Measurements from ENCODE around the gene UTP4.

UTP4 gene

DNA sequence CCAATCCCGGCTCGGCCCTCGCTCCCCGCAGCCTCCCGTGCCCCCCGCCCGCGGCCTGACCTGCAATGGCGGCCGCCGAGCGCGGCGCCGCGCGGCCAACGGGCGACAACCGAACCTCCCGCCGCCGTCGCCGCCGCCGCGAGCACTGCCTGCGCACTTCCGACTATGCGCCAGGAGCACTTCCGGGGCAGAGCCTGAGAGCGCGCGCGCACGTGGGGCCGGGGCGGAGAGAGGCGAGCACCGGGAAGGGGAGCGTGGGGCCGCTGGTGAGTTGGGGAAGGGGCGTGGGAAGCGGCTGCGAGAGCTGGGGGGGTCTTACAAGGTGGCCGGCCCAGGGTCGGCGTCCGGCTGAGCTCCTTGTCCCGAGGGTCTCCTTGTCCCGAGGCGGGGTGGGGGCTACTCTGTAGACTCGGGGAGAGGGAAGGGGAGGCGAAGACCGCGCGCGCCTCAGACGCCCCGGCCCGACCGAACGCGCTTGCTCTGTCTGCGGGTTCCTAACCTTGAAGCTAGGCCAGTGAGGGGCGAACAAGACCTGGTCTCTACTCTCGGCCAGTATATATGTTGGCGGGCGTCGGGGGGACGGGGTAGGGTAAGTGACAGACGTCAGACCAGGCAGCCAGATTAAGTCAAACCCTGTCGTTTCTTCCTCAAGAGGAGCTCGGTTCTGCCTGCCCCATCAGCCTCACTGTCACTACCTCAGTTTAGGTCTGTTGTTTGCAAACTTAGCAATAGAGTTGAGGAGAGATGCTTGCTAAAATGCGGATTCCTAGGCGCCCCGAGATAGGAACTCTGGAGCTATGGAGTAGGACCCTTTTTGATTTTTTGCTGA is at the start of gene UTP4, which contains the start of gene CHTF8:
TSS of gene UTP4 (plus strand) at position 226 of the 829 bp plus-strand sequence. CDS start 811 bp downstream, outside the sequence.
TSS of gene CHTF8 (minus strand) at position 165 of the 829 bp plus-strand sequence. CDS start 11,130 bp downstream, outside the sequence.
- peak; percentile 11 to 49 for DNase-seq

DNA sequence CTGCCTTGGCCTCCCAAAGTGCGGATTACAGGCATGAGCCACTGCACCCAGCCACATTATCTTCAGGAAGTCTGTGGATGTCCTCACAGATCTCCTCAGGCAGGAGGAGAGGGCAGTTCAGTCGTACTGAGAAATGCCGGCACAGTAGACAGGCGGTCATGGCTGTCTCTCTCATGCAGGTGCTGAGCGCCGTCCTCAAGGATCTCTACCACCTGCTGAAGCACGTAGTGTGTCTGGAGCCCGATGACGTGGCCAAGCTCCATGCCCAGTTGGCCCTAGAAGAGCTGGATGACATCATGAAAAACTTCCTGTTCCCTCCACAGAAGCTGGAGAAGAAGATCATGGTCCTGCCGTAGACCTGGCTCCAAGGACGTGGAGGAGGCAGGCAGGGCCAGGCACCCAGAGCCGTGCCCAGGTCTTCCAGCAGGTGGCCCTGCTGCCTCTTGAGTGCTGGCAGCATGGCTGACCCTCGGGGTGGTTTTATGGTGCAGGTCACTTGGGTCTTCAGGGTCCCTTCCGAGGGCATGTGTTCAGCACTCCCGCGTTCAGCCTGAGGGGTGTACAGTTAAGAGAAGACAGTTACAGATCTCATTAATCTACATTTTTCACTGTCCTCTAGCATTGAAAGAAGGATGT is 49.0 kb upstream of the UTP4 start:
- no peak for DNase-seq

DNA sequence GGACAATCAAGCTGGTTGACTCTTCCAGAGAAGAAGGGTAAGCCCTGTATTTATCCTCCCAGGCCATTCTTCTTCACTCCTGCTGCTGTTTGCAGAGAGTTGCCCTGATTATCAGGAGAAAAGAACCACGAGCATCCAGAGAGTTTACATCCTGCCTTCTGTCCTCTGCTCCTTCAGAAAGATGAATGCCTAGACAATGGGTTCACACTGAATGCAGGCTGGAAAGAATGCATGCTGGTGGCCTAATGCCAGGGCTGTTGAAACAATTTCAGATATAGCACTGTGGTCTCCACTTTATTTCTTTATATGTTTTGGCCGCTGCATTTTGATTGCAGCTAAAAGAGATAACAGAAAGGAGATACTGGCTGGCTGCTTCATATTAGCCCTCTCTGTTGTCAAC is 48.2 kb upstream of the UTP4 start:
- no peak for DNase-seq

DNA sequence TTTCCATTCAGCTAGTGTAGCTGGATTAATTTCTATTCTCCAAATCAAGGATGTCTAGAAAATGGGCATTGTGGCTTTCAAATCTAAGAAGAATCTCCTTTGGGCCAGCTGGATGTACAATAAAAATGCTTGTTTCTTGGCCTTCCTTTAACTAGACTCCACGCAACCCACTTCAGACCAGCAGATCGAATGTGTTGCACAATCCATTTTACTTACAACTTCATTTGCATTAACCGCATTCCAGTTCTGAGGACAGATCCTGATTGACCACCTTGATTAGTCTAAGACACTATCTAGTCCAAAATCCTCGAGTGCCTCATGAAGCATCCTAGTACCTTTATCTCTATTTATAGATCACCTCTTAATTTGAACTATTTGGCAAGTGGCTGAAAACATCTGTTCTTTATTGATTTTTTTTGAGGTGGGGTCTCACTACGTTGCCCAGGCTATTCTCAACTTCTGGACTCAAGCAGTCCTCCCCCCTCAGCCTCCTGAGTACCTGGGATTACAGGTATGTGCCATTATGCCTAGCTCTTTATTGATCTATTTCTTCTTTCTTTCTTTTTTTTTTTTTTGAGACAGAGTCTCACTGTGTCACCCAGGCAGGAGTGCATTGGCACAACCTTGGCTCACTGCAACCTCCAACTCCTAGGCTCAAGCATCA is 47.3 kb upstream of the UTP4 start:
- no peak for DNase-seq

DNA sequence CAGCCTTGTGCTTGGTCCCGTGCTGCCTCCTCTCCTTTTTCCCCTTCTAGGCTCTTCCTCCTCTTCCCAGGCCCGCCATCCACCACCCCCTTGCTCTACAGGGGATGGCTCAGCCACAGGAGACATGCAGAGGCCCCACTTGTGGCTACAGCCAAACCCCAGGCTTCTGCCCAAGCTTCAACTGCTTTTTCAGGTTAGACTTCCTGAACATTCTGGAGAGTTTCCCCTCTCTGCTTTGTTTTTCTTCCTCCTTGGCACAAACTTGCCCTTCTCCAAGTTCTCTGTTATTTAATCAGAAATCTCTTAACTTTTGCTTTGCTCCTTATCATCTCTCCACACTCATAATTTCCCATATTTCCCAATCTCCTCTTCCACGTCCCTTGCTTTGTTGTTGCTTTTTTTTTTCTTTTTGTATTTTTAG is 45.3 kb upstream of the UTP4 start:
- DNase-seq = no peak

DNA sequence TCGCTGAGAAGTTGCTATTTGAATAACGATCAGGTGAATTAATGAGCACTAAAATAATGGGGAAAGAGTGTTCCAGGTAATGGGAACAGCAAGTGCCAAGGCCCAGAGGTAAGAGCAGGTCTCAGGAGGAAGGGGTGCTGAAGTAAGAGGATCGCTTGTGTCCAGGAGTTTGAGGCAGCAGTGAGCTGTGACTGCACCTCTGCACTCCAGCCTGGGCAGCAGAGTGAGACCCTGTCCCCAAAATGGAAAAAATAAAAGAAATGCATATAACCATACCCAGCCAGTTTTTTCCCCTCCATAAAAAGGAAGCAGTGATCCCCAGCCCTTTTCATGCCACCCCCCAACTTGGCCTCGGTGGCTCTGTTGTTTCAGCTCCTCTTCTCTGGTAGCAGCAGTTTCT is 43.8 kb upstream of the UTP4 start:
- DNase-seq = no peak

DNA sequence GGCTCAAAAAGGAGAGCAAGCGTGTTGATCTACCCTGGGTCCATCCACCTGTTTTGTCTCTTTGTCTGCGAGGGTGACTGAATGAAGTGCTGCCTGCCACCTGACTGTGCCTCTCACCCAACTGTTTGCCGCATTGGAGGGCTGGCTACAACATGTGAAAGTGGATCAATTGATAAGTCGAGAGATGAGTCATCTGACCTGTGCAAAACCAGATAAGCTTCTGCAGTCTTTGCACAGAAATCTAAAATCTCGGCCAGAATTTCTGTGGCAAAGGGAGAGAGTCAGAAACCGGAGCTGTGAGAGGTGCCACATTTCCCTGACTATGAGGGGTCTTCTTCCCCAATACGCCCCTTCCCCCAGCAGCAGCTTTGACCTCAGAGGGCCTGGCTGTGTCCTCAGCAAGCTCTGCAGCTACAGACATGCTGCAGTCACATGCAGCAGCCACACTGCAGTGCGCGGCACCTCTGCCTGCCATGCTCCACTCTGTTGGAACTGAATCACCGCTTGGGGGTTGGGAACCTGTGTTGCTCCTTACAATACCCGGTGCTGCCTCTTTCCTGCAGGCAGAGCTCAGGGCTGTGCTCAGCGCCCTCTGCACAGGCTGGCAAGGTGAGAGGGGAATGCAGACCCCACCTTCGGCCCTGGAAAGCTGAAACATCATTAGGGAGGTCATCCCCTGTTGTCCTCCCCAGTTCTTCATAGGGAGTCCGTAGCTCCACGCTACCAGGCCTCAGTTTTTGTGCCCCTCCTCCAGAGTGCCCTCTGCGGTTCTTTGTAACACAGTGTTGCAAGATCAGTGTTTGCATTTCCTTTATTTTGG is 43.1 kb upstream of the UTP4 start:
- DNase-seq = no peak

DNA sequence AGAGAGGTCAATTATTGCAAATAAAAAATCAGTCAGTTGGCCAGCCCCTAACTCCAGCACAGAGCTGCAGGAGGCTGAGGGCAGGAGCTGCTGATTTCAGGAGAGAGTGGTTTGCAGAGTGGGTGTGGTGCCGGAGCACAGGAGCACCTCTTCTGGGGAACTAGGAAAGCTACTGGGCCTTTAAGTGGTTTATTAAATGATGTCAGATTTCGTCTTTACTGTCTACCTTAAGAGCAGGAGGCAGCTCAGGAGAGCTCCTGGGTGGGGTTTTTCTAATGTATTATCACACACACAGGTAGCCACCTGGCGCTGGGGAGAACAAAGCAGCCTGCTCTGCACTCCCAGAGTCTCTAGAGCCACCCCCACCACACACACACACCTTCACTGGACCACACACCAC is 38.5 kb upstream of the UTP4 start:
- peak; percentile 28 to 47 for DNase-seq

DNA sequence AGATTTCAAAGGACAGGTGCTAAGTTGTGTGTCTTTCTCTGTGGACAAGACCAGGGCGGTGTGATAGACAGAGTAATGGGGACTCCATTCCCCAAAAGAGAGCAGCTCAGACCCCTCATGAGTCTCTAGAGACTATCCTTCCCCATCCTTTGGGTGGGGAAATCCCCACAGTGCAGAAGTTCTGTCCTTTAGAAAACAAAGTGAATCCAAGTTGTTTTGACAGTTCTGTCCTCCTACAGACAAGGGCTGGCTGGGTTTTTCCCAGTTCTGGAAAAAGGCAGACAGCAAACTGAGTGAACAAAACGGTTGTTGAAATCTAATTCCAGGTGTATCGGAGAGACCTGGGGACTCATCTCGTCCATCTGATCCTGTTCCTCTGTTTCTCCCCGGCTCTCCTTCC is 37.9 kb upstream of the UTP4 start:
- DNase-seq = no peak

DNA sequence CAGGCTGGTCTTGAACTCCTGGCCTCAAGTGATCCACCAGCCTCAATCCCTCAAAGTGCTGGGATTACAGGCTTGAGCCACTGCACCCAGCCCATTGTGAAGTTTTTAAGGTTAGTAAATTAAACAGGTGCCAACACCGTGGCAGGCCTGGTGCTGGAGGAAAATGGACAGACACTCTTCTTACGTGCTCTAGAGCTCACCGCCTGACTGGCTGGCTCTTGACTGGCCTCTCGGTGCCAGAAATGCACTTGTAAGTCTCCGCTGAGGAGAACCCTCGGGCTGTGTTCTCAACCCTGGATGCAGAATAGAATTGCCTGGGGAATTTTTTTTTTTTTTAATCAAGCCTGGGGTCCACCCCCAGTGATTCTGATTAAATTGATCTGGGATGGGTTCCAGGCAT is 37.3 kb upstream of the UTP4 start:
- DNase-seq = no peak

DNA sequence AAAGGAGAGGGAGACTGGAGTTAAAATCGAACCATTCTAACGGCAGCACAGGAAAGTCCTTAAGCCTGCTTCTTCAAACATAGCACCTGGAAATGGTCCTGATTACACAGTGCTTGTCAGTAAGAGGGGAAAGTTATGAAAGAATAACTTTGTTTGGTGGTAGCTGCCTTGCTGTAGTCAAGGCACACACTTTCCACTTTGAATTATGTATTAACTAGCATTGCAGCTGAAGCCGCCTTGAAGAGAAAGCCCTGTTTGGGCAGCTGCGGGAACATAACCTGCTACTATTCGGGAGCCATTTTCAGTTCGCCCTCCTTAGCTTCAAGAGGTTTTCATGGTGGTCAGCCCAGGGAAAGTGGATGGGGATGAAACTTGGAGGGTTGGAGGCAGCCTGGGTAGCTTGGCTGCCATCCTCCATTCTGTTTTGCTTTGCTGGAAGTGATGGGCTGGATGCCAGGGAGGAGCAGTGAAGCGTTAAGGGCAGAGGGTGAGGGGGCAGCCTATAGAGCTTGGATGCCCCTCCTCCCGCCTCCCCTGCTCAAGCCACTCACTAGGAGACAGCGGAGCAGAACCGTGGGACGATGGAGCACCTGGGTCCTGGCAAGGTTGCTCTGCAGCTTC is 32.3 kb upstream of the UTP4 start:
- DNase-seq = peak; percentile 24 to 60

DNA sequence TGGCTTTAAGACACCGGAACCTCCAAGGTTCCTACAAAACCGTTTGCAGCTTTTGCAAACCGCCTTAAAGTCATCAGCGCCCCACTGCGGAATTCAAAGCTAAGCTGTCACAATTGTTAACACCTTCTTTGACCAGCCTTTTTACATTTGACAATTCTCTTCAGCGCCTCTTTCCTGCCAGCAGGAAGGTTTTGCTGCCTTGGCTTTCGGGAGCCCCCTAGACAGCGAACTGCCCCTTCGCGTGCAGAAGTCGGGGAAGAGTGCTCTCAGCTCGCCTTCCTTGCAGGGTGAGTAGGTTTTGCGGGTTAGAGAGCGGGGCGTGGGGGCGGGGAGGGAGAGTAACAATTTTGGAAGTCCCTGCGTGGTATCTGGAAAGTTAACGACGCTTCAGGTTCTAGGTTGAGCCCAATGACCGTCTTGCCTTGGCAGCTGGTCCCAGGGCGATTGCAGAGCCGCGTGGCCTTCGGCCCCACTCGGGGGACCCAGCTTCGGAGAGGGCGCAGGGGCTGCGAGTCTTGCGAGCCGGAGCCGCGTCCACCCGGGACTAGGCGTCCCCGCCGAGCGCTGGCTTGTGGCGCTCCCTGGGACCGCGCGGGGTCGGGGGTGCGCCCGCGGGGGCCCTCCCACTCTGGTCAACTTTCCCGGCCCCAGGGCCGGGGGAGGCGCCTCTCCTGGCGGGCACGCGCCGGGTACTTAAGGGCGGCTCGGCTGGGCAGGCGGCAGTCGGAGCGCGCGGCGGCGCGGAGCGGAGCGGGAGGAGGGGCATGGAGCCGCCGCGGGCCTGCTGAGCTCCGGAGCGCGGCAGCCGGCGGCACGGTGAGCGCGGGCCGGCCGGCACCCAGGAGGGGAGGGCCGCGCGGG is 26.7 kb upstream of the UTP4 start, which contains the start of gene HAS3:
TSS of gene HAS3 (plus strand) at position 153 of the 861 bp plus-strand sequence. CDS start 3,743 bp downstream, outside the sequence.
- peak; percentile 5 to 20 for DNase-seq

DNA sequence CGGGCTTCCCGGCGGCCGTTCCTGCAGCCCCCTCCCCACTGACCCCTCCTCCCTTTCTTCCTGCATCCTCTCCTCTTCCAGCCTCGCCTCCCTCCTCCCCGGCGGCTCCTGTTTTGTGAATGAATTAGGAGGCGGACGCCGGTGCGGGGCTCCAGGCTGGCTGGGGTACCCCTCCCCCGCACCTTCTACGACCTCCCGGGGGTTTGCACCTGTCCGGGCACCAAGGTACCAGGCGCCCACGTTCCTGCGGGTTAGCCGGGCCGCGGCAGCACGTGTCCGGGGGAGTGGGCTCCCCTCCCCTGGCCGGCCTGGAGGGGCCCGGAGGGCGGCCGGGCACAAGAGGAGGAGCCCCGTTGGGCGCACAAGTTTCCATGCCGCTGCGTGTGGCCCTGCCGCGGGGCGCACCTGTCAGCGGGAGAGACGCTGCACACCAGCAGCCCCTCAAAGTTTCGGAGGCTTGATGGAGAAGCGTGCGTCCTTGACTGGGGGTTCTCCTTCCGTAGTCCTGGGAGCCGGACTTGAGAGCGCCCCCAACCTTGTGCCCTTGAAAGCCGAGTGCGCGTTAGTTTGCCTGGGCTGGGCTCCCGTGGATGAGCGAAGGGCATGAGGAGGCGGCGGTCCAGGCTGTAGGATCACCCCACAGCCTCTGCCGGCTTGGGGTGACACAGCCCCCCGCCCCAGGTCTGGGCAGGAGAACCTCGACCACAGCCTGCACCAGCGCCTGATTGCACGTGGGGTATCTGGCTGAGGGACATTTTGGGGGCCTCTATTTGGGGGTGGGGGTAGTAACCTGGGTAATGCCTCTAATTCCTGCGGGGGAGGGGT is 25.7 kb upstream of the UTP4 start:
- DNase-seq = no peak

DNA sequence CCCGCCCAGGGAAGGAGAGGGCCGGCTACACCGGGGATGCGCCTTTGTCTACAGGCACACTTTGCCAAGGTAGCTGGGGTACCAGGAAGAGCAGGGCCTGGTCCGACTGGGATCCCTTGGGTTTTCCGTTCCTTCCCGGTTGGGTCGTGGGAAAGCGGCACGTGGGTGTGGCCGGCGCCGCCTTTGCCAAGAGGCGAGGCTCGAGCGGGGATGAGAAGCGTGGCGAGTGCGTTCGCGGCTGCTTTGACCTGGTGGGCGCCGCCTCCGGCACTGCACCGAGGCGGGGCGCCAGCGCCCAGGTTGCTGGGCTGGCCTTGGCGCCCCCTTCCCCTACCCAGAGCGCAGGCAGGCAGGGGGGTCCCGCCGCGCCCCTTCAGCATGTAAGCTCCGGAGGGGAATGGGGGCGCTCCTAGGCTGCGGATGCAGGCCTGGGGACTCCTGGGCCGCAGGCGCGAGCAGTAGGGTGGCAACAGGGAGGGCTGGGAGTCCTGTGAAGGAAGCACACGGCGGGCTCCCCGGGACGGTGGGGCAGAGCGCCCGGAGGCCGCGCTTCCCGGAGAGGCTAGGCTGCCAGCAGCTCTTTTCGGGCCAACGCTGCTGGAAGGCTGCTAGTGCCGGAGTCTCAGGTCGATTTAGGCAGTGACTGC is 25.0 kb upstream of the UTP4 start:
- DNase-seq = no peak

DNA sequence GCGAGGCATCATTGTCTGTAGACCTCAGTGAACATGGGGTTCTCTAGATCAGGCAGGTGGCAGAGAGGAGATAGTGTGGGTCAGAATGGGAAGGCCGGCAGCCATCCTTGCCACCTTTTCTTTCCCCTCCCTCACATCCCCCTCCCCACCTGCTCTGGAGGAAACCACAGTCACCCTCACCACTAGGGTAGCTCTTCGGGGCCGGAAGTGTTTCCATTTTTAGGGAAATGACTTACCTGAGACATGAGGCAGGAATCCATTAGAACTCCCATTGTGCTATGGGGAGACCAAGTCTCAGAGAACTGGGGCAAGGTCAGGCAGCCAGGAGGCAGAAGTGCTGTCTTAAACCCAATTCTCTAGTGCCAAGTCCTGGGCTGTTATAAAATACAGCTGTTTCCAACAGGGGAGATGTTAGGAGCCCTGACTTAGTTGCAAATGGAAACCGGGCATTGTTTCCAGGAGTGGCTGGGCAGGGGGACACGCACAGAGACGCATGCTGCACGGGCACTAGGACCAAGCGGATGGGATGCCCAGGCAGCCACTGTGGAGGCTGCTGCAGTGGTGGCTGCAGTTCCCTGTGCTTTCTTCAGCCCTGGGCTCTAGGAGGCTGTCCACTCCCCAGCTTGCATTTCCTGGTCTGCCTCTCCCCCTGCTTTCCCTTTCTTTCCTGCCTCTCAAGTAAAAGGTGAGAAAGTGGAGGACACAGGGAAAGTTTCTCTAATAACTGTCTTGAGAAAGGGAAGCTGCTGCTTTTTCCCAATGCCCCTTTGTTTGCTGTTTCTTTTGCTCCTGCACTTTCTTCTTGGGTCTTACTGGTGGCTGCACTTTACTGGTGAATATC is 24.2 kb upstream of the UTP4 start:
- DNase-seq = no peak

DNA sequence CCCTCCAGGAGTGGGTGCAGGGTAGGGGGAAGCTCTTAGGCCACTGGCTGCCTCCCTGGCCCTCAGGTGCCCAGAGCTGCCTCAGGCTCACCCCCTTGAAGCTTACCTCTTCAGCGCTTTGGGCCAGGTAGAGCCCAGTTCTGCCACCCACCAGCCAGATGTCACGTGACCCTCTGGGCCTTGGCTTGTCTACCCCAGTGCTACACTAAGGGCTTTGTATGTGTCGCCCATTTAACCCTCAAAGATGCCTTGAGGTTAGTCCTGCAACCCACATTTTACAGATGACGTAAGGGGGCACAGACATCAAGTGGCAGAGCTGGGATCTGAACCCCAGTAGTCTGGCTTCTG is 23.6 kb upstream of the UTP4 start:
- DNase-seq = no peak

DNA sequence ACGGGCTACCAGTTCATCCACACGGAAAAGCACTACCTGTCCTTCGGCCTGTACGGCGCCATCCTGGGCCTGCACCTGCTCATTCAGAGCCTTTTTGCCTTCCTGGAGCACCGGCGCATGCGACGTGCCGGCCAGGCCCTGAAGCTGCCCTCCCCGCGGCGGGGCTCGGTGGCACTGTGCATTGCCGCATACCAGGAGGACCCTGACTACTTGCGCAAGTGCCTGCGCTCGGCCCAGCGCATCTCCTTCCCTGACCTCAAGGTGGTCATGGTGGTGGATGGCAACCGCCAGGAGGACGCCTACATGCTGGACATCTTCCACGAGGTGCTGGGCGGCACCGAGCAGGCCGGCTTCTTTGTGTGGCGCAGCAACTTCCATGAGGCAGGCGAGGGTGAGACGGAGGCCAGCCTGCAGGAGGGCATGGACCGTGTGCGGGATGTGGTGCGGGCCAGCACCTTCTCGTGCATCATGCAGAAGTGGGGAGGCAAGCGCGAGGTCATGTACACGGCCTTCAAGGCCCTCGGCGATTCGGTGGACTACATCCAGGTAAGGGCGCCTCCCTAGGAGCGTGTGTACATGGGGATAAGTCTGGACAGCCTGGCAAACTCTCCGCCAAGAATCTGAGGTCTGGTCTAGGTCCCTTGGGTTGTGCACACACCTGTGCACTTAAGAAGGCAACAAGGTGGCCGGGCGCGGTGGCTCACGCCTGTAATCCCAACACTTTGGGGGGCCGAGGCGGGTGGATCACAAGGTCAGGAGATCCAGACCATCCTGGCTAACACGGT is 22.8 kb upstream of the UTP4 start:
- DNase-seq = no peak

DNA sequence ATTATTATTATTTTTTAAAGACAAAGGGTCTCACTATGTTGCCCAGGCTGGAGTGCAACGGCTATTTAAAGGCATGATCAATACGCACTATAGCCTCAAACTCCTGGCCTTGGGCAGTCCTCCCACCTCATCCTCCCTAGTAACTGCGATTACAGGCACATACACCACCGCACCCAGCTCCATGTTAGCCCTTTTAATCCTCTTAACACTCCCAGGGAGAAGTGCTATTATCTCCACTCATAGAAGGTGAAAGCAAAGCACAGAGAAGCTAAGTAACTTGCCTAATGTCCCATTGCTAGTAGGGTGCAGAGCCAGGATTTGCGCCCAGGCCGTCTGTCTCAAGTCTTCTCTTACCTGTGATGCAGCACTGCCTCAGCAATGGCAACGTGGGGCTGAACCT is 22.0 kb upstream of the UTP4 start:
- DNase-seq = no peak
